ENCODE measurements around the gene IPO11. TPM values are rescaled to one million over a fixed set of nuclear protein-coding genes. Genes with fewer than 3 reads are reported as not detected.

The IPO11 gene
- total and polyA plus RNA-seq, 2 of the 13 experiments (the other 11 are each of a cell fraction or from before 2014, with no cell fraction given): 13.9 to 24.4 TPM

- TF ChIP-seq ELF3 (CRISPR knock-in tag; IDR thresholded peaks at IDR 0.05): peak; percentile 53; the same call in 1 of the 2 replicates
- TF ChIP-seq ZBTB1 (CRISPR knock-in tag; IDR thresholded peaks at IDR 0.05; ENCODE audit: borderline replicate concordance): no peak
- TF ChIP-seq, protein P1, sequence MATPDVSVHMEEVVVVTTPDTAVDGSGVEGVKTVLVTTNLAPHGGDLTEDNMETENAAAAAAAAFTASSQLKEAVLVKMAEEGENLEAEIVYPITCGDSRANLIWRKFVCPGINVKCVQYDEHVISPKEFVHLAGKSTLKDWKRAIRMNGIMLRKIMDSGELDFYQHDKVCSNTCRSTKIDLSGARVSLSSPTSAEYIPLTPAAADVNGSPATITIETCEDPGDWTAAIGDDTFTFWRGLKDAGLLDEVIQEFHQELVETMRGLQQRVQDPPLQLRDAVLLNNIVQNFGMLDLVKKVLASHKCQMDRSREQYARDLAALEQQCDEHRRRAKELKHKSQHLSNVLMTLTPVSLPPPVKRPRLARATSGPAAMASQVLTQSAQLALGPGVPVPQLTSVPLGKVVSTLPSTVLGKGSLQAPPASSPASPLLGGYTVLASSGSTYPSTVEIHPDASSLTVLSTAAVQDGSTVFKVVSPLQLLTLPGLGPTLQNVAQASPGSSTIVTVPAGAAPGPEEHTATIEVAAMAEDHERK (CRISPR knock-in tag; IDR thresholded peaks at IDR 0.05; ENCODE audit: low read depth): no peak
- no peak for TF ChIP-seq ZNF232 (CRISPR knock-in tag; IDR thresholded peaks at IDR 0.05; ENCODE audit: borderline replicate concordance)
- no peak for TF ChIP-seq THAP7 (CRISPR knock-in tag; IDR thresholded peaks at IDR 0.05)
- no peak for TF ChIP-seq ZNF335 (CRISPR knock-in tag; IDR thresholded peaks at IDR 0.05)
- no peak for TF ChIP-seq NONO (IDR thresholded peaks at IDR 0.05)
- peak; percentile 63; the same call in 1 of the 2 replicates for TF ChIP-seq NONO (CRISPR knock-in tag; conservative IDR thresholded peaks at IDR 0.05)
- TF ChIP-seq, protein P2, sequence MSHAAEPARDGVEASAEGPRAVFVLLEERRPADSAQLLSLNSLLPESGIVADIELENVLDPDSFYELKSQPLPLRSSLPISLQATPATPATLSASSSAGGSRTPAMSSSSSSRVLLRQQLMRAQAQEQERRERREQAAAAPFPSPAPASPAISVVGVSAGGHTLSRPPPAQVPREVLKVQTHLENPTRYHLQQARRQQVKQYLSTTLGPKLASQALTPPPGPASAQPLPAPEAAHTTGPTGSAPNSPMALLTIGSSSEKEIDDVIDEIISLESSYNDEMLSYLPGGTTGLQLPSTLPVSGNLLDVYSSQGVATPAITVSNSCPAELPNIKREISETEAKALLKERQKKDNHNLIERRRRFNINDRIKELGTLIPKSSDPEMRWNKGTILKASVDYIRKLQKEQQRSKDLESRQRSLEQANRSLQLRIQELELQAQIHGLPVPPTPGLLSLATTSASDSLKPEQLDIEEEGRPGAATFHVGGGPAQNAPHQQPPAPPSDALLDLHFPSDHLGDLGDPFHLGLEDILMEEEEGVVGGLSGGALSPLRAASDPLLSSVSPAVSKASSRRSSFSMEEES (CRISPR knock-in tag; IDR thresholded peaks at IDR 0.05): no peak
- TF ChIP-seq TBP (CRISPR knock-in tag; IDR thresholded peaks at IDR 0.05): peak; percentile 50; the same call in 1 of the 2 replicates
- TF ChIP-seq ZNF275 (CRISPR knock-in tag; IDR thresholded peaks at IDR 0.05; ENCODE audit: borderline replicate concordance): peak; percentile 41; the same call in 1 of the 2 replicates
- no peak for TF ChIP-seq NFE2L2 (IDR thresholded peaks at IDR 0.05; ENCODE audit: low read length)
- peak; percentile 79 for TF ChIP-seq ZNF580 (CRISPR knock-in tag; IDR thresholded peaks at IDR 0.05; ENCODE audit: borderline replicate concordance, low read depth)
- TF ChIP-seq, protein P3, sequence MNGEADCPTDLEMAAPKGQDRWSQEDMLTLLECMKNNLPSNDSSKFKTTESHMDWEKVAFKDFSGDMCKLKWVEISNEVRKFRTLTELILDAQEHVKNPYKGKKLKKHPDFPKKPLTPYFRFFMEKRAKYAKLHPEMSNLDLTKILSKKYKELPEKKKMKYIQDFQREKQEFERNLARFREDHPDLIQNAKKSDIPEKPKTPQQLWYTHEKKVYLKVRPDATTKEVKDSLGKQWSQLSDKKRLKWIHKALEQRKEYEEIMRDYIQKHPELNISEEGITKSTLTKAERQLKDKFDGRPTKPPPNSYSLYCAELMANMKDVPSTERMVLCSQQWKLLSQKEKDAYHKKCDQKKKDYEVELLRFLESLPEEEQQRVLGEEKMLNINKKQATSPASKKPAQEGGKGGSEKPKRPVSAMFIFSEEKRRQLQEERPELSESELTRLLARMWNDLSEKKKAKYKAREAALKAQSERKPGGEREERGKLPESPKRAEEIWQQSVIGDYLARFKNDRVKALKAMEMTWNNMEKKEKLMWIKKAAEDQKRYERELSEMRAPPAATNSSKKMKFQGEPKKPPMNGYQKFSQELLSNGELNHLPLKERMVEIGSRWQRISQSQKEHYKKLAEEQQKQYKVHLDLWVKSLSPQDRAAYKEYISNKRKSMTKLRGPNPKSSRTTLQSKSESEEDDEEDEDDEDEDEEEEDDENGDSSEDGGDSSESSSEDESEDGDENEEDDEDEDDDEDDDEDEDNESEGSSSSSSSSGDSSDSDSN (CRISPR knock-in tag; IDR thresholded peaks at IDR 0.05): peak; percentile 56
- no peak for TF ChIP-seq MAF1 (CRISPR knock-in tag; IDR thresholded peaks at IDR 0.05; ENCODE audit: borderline replicate concordance)
- no peak for TF ChIP-seq MTERF4 (CRISPR knock-in tag; IDR thresholded peaks at IDR 0.05)
- TF ChIP-seq FIP1L1 (IDR thresholded peaks at IDR 0.05; ENCODE audit: borderline replicate concordance, insufficient read depth, low read depth, low read length): no peak
- TF ChIP-seq SP140L (CRISPR knock-in tag; IDR thresholded peaks at IDR 0.05; ENCODE audit: borderline replicate concordance): no peak
- peak; percentile 99 for TF ChIP-seq PHF20 (CRISPR knock-in tag; IDR thresholded peaks at IDR 0.05)
Measured at GRCh38 chr5:62412549-62413329, at the start of gene IPO11 (continued).

Measured in HepG2 (cell line).